ENCODE data around the gene ALG10B.
"Not testable (repeated sequence)": the region's sequence is repeated elsewhere in the genome, so short reads cannot be mapped to it uniquely, and the experiment has no call there.

Gene ALG10B

GRCh38 chr12:38316391-38317129, at the start of gene ALG10B:
ALG10B (plus strand) TSS chr12:38316774; CDS start chr12:38316894, 120 bp downstream.
- peak; percentile 96 for DNase-seq (ENCODE audit: low spot score)

- no peak for DNase-seq (ENCODE audit: low spot score)
Measured at GRCh38 chr12:38268612-38269011, 48.0 kb upstream of the ALG10B start.

GRCh38 chr12:38269897-38270296, 46.7 kb upstream of the ALG10B start:
- DNase-seq (ENCODE audit: low spot score), result no peak

- DNase-seq (ENCODE audit: low spot score), result no peak
Measured at GRCh38 chr12:38279756-38280155, 36.8 kb upstream of the ALG10B start.

GRCh38 chr12:38282886-38283285, 33.7 kb upstream of the ALG10B start:
- DNase-seq (ENCODE audit: low spot score), result no peak

- DNase-seq (ENCODE audit: low spot score), result no peak
Measured at GRCh38 chr12:38289396-38289795, 27.2 kb upstream of the ALG10B start.

- no peak for DNase-seq (ENCODE audit: low spot score)
Measured at GRCh38 chr12:38291160-38291559, 25.4 kb upstream of the ALG10B start.

- DNase-seq (ENCODE audit: low spot score), result not testable (repeated sequence)
Measured at GRCh38 chr12:38302972-38303371, 13.6 kb upstream of the ALG10B start.

GRCh38 chr12:38321966-38322365, 5.4 kb downstream of the ALG10B start:
- DNase-seq (ENCODE audit: low spot score), result not testable (repeated sequence)

GRCh38 chr12:38324912-38325311, 8.3 kb downstream of the ALG10B start:
- DNase-seq (ENCODE audit: low spot score), result no peak

GRCh38 chr12:38327356-38327755, 10.8 kb downstream of the ALG10B start:
- DNase-seq (ENCODE audit: low spot score), result no peak

- DNase-seq (ENCODE audit: low spot score), result peak; percentile 54
Measured at GRCh38 chr12:38328306-38328895, 11.8 kb downstream of the ALG10B start.

- not testable (repeated sequence) for DNase-seq (ENCODE audit: low spot score)
Measured at GRCh38 chr12:38330414-38330813, 13.8 kb downstream of the ALG10B start.

- no peak for DNase-seq (ENCODE audit: low spot score)
Measured at GRCh38 chr12:38332814-38333213, 16.2 kb downstream of the ALG10B start.

- no peak for DNase-seq (ENCODE audit: low spot score)
Measured at GRCh38 chr12:38342444-38342843, 25.9 kb downstream of the ALG10B start.

- not testable (repeated sequence) for DNase-seq (ENCODE audit: low spot score)
Measured at GRCh38 chr12:38343256-38343655, 26.7 kb downstream of the ALG10B start.

GRCh38 chr12:38343916-38344315, 27.3 kb downstream of the ALG10B start:
- DNase-seq (ENCODE audit: low spot score), result not testable (repeated sequence)

- no peak for DNase-seq (ENCODE audit: low spot score)
Measured at GRCh38 chr12:38350342-38351174, 34.0 kb downstream of the ALG10B start.

- not testable (repeated sequence) for DNase-seq (ENCODE audit: low spot score)
Measured at GRCh38 chr12:38351175-38351508, 34.6 kb downstream of the ALG10B start.

GRCh38 chr12:38367506-38367905, 50.9 kb downstream of the ALG10B start:
- no peak for DNase-seq (ENCODE audit: low spot score)

- no peak for DNase-seq (ENCODE audit: low spot score)
Measured at GRCh38 chr12:38370311-38370710, 53.7 kb downstream of the ALG10B start.

- DNase-seq (ENCODE audit: low spot score), result no peak
Measured at GRCh38 chr12:38373784-38374183, 57.2 kb downstream of the ALG10B start.

- DNase-seq (ENCODE audit: low spot score), result no peak
Measured at GRCh38 chr12:38374751-38375150, 58.2 kb downstream of the ALG10B start.

All from hematopoietic multipotent progenitor cell treated with erythropoietin and hydrocortisone succinate and interleukin-3 and kit ligand, for 15 days (in vitro differentiated cells).